ENCODE results near the gene MAFG. TPM values are rescaled to one million over a fixed set of nuclear protein-coding genes. Genes with fewer than 3 reads are reported as not detected.
A peak's percentile ranks its signal among the peaks of the same experiment; 100 is the strongest.

MAFG gene
- total and polyA plus RNA-seq, 2 of the 13 experiments (the other 11 are each of a cell fraction or from before 2014, with no cell fraction given), result 14.5 to 20.0 TPM

DNA sequence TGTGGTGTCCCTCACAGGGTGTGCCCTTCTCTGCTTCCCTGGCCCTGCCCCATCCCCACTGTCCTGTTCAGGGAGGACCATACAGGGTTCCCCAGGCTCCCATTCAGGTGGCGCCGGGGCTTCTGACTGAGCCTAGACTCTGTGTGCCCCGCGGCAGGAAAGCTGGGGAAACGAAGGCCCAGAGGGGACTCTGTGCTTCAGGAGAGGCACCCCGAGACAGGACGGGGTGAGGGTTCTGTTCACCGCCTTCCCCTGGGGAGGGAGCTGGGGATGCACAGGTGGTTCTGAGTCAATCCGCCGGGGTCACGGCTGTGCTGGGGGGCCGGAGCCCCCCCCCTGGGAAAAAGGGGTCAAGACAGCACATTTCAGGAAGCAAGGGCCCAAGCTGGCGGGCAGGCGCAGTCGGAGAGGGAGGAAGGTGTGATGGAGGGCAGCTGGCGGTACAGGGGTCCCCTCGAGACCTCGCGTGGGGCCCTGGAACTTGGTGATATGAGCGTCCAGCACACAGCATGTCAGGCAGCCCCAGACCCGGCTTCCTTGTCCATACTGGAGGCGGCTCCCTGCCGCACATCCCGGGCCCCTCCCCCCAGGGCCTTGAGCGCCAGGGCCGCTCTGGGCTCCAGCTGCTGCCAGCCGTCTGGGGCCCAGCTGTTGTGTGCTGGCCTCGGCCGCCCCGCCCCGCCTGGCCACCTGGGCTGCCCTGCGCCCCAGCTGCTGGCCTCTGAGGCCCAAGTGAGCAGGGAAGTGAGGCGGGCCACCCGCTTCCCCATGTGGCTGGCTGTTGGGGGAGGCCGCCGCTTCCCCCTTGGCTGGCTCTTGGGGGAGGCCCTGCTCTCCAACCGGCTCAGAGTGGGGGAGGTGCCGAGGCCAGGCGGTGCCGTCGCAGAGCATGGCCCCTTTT is 39.1 kb upstream of the MAFG start (continued):
- TF ChIP-seq ZMYM3 (CRISPR knock-in tag; IDR thresholded peaks at IDR 0.05) (peak; percentile 73), ZNF563 (CRISPR knock-in tag; IDR thresholded peaks at IDR 0.05) (0 out of 2 replicates have a peak, but pooled peaks have one; percentile 15), ZNF121 (CRISPR knock-in tag; IDR thresholded peaks at IDR 0.05) (peak; percentile 92), PPARG (CRISPR knock-in tag; conservative IDR thresholded peaks at IDR 0.05) (peak; percentile 79), ZNF775 (CRISPR knock-in tag; IDR thresholded peaks at IDR 0.05; ENCODE audit: borderline replicate concordance) (peak; percentile 39; the same call in 1 of the 2 replicates), ZNF225 (CRISPR knock-in tag; IDR thresholded peaks at IDR 0.05) (peak; percentile 7; the same call in 1 of the 2 replicates), SP1 (IDR thresholded peaks at IDR 0.05) (no peak), SP1 (CRISPR knock-in tag; IDR thresholded peaks at IDR 0.05) (peak; percentile 64), SNAI1 (CRISPR knock-in tag; IDR thresholded peaks at IDR 0.05; ENCODE audit: borderline replicate concordance) (peak; percentile 40; the same call in 1 of the 2 replicates), ARNT2 (CRISPR knock-in tag; IDR thresholded peaks at IDR 0.05; ENCODE audit: low read depth) (peak; percentile 88), ZNF562 (CRISPR knock-in tag; IDR thresholded peaks at IDR 0.05; ENCODE audit: borderline replicate concordance) (no peak), ZNF672 (CRISPR knock-in tag; IDR thresholded peaks at IDR 0.05) (peak; percentile 52; the same call in 1 of the 2 replicates), SMAD3 (CRISPR knock-in tag; IDR thresholded peaks at IDR 0.05) (peak; percentile 80; the same call in 1 of the 2 replicates), KLF15 (CRISPR knock-in tag; IDR thresholded peaks at IDR 0.05; ENCODE audit: borderline replicate concordance) (0 out of 2 replicates have a peak, but pooled peaks have one; percentile 53), KDM2A (CRISPR knock-in tag; IDR thresholded peaks at IDR 0.05; ENCODE audit: borderline replicate concordance, low read depth) (peak; percentile 93), WIZ (CRISPR knock-in tag; IDR thresholded peaks at IDR 0.05) (peak; percentile 9; the same call in 1 of the 2 replicates), MXI1 (IDR thresholded peaks at IDR 0.05; ENCODE audit: borderline replicate concordance, low read depth, low read length) (peak; percentile 64; the same call in 1 of the 3 replicates), DPF2 (CRISPR knock-in tag; IDR thresholded peaks at IDR 0.05; ENCODE audit: borderline replicate concordance, low read depth) (peak; percentile 80), PAF1 (CRISPR knock-in tag; IDR thresholded peaks at IDR 0.05) (no peak; the same call in 1 of the 2 replicates), ARNT (IDR thresholded peaks at IDR 0.05) (no peak), NFE2 (CRISPR knock-in tag; IDR thresholded peaks at IDR 0.05) (no peak), CC2D1A (CRISPR knock-in tag; IDR thresholded peaks at IDR 0.05) (no peak)
- TF ChIP-seq, protein P1, sequence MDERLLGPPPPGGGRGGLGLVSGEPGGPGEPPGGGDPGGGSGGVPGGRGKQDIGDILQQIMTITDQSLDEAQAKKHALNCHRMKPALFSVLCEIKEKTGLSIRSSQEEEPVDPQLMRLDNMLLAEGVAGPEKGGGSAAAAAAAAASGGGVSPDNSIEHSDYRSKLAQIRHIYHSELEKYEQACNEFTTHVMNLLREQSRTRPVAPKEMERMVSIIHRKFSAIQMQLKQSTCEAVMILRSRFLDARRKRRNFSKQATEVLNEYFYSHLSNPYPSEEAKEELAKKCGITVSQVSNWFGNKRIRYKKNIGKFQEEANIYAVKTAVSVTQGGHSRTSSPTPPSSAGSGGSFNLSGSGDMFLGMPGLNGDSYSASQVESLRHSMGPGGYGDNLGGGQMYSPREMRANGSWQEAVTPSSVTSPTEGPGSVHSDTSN (CRISPR knock-in tag; IDR thresholded peaks at IDR 0.05), result no peak
- TF ChIP-seq, protein P2, sequence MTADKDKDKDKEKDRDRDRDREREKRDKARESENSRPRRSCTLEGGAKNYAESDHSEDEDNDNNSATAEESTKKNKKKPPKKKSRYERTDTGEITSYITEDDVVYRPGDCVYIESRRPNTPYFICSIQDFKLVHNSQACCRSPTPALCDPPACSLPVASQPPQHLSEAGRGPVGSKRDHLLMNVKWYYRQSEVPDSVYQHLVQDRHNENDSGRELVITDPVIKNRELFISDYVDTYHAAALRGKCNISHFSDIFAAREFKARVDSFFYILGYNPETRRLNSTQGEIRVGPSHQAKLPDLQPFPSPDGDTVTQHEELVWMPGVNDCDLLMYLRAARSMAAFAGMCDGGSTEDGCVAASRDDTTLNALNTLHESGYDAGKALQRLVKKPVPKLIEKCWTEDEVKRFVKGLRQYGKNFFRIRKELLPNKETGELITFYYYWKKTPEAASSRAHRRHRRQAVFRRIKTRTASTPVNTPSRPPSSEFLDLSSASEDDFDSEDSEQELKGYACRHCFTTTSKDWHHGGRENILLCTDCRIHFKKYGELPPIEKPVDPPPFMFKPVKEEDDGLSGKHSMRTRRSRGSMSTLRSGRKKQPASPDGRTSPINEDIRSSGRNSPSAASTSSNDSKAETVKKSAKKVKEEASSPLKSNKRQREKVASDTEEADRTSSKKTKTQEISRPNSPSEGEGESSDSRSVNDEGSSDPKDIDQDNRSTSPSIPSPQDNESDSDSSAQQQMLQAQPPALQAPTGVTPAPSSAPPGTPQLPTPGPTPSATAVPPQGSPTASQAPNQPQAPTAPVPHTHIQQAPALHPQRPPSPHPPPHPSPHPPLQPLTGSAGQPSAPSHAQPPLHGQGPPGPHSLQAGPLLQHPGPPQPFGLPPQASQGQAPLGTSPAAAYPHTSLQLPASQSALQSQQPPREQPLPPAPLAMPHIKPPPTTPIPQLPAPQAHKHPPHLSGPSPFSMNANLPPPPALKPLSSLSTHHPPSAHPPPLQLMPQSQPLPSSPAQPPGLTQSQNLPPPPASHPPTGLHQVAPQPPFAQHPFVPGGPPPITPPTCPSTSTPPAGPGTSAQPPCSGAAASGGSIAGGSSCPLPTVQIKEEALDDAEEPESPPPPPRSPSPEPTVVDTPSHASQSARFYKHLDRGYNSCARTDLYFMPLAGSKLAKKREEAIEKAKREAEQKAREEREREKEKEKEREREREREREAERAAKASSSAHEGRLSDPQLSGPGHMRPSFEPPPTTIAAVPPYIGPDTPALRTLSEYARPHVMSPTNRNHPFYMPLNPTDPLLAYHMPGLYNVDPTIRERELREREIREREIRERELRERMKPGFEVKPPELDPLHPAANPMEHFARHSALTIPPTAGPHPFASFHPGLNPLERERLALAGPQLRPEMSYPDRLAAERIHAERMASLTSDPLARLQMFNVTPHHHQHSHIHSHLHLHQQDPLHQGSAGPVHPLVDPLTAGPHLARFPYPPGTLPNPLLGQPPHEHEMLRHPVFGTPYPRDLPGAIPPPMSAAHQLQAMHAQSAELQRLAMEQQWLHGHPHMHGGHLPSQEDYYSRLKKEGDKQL (CRISPR knock-in tag; IDR thresholded peaks at IDR 0.05; ENCODE audit: low read depth), result peak; percentile 81

Data from HepG2 (cell line).